HTERT RPE-1 (cell line): ENCODE results near the gene SLC25A19.
"Not testable (repeated sequence)": the region's sequence is repeated elsewhere in the genome, so short reads cannot be mapped to it uniquely, and the experiment has no call there.

Experiments
- in situ Hi-C: fragments of 300-500 bp; cut with MboI; formaldehyde crosslinking; loops from 4 replicates; pipeline ENCODE4 v1.14.3; 2020; ENCODE audit warnings: low sequenced_read_pairs

Gene SLC25A19

DNA sequence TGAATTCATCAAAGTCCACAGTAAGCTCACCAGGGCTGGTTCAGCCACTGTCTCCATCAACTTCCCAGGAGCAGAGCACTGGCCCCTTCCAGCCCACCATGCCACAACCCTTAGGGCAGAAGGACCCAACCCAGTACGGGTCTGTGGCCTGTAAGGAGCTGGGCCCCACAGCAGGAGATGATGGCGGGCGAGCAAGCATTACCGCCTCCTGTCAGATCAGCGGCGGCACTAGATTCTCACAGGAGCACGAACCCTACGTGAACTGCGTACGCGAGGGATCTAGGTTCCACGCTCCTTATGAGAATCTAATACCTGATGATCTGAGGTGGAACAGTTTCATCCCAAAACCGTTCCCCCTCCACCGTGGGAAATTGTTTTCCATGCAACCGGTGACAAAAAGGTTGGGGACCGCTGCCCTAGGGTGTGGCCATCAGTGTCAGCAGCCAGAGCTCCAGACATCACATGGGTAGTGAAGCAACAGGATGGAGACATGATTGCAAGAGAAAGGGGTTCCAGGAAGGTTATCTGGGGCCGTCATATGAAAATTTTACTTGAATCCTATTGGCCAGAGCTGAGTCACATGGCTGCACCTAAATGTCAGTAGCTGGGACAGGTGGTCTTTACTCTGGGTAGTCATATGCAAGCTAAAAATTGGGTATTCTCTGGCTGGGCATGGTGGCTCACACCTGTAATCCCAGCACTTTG is 12.4 kb upstream of the SLC25A19 start:
- in situ Hi-C loops = no loop called here

DNA sequence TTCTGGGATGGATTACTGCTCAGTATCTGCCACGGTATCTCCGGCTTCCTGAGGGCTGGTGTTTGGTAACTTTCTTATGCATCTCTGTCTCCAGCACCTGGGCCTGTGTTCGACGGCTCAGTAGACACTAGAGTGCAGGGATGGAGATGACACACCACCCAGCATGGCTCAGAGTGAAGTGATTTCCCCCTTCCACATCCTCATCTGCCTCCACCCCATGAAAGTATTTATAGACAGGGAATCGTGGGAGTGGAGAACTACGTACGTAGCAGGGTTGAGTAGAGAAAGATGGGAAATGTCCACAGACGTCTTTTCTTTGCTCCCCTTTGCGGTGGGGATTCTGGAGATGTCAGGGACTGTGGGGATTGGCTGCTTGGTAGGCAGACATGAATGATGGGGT is 11.8 kb upstream of the SLC25A19 start:
- in situ Hi-C loops = no loop called here

DNA sequence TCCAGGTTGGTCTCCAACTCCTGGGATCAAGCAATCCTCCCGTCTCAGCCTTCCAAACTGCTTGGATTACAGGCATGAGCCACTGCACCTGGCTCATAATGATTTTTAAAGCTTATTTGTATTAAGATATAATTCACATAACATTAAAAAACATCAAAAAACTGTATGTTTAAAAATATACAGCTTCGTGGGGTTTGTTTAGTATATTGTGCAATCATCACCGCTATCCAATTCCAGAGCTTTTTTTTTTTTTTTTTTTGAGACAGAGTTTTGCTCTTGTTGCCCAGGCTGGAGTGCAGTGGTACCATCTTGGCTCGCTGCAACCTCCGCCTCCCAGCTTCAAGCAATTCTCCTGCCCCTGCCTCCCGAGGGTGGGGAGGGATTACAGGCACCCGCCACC is 11.0 kb upstream of the SLC25A19 start:
- in situ Hi-C loops = no loop called here

DNA sequence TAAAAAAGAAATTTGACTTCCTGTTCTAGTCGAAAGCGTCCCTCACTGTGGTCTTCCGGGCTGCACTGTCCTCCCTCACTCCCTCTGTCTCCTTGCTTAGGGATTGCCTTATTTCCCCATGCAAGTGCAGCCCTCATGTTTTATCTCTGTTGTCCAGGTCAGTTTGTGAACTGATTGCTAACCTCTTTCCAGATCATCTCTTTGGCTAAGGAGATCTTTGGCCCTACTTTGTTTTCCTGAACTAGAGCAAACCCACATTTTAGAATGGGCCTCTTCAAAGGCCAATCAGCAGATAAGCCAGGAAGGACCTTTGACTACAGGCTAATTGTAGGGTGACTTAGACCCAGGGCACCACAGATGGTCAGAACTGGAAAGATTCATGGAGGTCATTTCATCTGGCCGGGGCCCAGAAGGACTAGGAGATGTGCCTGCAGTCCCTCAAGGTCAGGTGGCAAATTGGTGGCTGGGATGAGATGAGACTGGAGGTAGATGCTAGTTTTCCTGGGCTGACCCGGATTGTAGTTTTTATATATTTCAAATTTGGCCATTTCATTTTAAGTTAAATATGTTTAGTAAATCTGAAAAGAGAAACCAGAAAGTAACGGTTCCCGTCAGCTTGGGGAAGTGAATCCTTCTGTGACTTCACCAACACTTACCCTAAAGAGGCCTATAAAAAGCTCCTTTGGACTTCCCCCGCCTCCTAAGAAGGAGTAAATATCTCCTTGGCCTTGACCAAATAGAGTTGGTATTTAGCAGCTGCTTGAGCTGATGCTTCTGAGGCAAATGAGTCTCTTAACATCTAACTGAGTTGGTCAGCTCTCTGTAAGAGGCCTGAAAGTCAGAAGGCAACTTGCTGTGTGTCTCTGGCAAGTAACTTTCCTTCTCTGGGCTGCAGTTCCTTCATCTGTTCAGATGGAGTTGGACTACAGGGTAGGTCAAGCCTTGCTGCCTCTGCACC is 6.2 kb upstream of the SLC25A19 start:
- in situ Hi-C loops = no loop called here

DNA sequence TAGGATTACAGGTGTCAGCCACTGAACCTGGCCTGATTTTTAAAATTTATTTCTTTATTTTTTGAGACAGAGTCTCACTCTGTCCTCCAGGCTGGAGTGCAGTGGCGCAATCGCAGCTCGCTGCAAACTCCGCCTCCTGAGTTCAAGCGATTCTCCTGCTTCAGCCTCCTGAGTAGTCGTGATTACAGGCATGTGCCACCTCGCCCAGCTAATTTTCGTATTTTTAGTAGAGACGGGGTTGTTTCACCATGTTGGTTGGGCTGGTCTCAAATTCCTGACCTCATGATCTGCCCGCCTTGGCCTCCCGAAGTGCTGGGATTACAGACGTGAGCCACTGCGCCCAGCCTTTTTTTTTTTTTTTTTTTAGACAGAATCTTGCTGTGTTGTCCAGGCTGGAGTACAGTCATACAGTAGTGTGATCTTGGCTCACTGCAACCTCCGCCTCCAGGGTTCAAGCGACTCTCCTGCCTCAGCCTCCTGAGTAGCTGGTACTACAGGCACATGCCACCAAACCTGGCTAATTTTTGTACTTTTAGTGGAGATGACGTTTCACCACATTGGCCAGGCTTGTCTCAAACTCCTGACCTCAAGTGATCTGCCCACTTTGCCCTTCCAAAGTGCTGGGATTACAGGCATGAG is 3.7 kb upstream of the SLC25A19 start:
- in situ Hi-C loops = not testable (repeated sequence)

DNA sequence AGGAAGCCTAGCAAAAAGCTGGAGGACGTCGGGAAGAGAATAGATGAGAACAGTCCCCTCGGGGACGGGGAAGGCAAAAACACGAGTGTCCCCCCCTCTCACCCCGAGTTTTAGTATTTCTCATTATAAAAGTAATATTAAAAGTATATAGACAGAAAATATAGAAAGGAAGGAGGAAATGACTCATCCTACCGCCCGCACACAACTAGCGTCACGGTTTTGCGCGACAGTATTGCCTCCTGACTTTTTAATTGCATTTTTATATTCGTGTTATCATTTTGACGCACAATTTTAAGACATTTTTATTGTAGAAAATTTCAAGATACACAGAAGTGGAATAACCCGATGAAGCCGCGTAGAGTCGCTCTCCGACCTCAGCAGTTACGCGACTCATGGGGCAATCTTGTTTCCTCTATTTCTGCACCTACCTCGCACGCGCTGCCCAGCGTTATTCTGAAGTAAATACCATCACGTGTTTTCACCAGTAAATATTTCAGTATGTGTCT is 652 bp upstream of the SLC25A19 start:
- in situ Hi-C loops = no loop called here

DNA sequence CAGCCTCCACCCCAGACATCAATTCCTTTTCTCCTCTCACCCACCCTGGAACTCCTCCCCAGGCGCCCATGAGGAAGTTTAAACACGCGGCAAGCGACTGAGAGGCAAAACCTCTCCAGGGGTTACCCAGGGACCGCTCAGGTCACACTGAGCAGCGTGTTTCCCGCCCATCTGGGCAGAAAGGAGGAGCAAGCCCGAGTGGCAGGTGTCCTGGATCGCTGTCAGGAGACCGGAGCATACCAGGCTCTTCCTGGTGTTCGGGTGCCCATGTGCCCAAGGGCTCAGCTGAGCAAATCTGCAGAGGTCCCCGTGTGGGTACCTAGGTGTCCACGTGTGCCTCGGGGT is 491 bp downstream of the SLC25A19 start:
- in situ Hi-C loops = no loop called here

DNA sequence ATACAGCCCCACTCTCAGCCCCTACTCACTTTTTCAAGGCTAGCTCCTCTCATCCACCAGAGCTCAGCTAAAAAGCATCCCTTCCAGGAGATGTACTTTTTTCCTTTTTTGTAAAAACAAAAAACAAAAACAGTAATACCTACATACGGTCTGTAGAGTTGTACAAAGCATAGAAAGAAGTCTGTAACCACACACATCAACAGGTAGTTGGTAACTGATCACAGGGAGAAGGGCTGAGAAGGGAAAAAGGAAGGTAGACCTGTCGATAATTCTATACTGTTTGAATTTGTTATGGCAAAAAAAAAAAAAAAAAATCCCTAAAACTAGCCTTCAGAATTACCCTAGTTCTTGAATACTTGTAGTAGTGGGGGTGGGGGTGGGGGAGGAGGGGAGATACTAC is 874 bp downstream of the SLC25A19 start:
- in situ Hi-C loops = no loop called here

DNA sequence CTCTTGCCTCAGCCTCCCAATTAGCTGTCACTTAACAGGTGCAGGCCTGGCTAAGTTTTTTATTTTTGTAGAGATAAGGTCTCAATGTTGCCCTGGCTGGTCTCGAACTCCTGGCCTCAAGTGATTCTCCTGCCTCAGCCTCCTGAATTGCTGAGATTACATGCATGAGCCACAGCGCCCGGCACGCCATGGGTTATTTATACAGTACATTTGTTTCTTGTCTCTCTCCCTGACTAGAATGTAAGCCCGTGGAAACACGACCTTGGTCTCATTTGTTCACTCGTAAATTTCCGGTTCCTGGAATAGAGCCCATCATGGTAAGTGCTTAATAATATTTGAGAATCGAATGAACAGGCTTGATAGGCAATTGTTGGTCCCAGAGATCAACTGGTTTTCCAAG is 2.0 kb downstream of the SLC25A19 start:
- in situ Hi-C loops = no loop called here

DNA sequence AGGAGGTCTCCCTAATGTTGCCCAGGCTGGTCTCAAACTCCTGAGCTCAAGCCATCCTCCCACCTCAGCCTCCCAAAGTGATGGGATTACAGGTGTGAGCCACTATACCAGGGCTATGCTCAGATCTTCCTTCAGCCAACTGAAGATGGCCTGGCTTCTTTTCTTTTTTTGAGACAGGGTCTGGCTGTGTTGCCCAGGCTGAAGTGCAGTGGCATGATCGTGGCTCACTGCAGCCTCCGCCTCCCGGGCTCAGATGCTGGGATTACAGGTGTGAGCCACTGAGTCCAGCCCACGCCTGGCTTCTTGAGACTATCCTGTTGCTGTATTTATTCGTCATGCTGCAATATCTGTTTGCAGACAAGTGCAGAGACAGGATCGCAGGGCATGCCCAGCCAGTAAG is 4.1 kb downstream of the SLC25A19 start:
- in situ Hi-C loops = no loop called here

DNA sequence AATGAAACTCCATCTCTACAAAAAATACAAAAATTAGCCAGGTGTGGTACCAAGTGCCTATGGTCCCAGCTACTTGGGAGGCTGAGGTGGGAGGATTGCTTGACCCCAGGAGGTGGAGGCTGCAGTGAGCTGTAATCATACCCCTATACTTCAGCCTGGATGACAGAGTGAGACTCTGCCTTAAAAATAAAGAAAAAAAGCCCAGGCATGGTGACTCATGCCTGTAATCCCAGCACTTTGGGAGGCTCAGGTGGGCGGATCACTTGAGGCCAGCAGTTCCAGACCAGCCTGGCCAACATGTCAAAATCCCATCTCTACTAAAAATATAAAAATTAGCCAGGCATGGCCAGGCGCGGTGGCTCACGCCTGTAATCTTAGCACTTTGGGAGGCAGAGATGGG is 9.0 kb downstream of the SLC25A19 start:
- in situ Hi-C loops = not testable (repeated sequence)

DNA sequence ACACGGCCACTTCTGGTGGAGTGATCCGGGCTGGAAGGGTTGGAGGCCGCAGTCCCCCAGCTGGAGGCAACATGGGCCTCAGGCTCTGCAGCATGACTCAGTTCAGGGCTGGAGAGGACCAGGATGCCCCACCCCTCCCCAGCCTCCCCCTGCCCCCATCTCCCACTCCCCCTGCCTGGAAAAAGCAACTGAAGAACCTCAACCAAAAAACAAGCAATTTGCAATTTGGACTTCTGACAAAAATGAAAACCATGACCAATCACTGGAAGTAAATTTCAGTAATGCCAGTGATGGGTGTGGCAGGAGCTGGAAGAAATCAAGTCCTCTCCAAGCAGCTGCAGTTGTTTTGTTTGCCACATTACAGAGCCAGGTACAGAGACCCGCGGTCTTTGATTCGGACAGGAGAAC is 11.6 kb downstream of the SLC25A19 start:
- in situ Hi-C loops = no loop called here

DNA sequence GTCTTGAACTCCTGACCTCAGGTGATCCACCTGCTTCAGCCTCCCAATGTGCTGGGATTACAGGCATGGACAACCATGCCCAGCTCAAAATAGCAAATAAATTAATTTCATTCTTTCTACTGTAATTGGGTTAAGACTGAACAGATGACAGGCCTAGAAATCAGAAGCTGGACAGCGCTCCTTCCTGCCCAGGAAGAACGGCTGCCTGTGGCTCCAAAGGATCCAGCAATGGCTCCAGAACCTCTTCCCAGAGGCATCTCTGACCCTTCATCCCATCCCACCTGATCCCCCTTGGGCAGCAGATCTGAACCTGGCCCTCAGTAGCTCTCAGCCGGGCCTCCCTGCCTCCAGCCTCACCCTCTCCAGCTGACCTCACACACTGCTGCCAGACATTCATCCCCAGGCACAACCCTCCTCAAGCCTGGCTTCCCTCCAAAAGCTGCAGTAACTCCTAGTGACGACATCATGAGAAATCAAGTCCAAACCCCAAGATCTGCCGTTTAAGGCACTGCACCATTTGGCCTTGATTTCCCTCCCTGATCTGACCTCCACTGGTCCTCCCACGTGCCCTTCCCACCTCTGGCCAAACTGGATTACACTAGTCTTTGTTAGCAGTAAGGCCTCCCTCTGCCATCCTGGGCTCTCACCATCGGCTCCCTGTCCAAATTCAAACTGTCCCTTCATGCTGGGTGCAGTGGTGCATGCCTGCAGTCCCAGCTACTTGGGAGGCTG is 15.1 kb downstream of the SLC25A19 start:
- in situ Hi-C loops = no loop called here

DNA sequence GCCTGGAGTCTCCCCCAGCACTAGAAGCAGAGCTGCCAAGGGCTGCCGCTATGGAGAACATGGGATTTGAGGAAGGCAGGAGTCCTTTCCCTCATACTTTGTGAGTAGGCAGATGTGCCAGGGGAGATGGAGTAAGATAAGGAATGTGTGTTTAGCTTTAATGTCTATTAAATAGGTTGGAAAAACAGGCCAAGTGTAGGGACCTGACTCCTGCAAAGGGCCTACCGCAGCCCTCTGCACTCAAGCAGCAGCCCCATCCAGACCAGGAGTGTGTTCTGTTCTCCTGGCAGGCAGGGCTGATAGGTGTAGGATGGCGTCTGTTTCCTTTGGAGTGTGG is 16.4 kb downstream of the SLC25A19 start:
- in situ Hi-C loops = no loop called here

DNA sequence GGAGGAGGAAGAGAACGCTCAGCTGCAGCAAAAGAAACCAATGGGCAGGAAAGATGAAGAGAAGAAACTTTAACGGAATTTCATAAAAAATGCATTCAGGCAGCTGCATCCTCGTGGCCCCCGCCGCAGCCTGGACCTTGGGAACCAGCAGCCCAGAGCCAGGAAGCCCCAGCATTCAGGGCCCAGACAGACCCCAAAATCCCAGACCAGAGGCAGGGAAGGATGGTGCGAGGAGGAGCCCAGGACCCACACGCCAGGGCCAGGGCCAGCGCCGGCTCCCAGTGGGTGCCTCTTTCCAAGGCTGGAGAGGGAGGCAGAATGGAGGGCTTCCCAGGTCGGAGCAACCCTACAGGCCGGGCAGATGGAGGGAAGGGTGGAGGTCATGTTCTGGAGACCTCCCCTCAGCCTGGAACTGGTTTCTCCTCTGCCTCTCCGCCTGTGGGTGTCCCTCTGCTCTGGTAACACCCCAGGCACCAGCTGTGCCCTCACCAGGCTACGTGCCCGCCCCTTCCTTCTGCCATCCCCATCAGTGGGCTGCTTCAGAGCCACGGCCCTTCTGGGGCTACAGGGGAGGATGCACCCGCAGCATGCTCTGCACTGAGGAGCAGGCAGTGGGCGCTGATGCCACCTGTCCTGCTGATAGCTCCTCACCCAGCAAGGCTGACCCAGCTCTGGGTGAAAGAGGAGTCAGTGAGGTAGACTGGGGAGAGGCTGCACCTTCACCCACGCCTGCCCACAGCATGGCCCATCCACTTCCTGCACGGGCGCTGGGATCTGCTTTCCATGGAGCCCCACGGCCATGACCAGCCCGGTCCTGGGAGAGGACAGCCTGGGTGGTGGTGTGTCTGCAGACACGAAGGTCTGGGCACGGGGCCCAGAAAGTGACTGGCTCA is 17.0 kb downstream of the SLC25A19 start:
- in situ Hi-C loops = no loop called here

DNA sequence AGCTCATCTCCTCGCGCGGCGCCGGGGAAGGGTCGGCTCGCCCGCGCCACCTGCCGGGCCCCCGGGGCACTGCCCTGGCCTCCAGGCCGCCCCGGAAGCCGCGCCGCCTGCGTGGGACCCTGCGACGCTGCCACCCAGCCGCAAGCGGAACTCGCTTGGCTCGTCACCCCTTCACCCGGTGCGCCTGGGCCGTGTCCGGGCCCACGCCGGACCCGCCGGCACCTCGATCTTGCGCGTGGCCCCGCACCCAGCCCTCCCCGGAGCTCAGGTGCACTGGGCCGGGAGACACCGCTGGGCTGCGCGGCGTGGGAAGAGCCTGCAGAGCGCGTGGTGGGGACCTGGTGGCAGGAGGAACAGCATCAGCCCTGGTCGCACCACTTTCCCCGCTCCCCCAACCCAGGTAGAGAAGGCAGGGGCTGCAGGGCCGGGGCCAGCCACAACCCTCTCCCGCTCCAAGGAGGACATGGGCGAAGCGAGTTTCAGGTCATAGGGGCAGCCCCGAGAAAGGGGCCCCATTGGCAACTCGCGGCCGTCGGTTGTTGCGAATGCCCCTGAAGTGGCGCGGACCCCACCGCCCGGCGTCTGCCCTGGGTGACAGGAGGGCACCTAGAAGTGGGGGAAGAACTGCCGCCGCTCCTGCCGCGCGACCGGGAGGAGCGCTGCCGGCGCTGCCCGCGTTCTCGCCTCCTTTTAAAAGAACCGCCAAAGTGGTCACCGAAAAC is 17.8 kb downstream of the SLC25A19 start:
- in situ Hi-C loops = no loop called here

DNA sequence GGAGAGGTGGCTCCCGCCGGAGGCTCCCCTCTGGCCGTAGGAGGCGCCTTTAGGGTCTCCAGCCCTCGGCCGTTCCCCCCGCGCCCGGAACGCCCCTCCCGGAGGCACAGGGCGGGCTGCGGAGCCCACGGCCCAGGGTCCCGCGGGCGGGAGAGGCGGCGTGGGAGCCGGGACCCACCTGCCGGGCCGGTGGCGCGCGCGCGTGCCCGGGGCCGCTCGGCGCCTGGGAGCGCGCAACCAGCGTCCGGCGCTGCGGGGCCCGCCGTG is 18.3 kb downstream of the SLC25A19 start, which contains the start of gene MIF4GD:
MIF4GD (minus strand) TSS at position 266 of the 267 bp plus-strand sequence. CDS start 1,036 bp downstream, outside the sequence.
- in situ Hi-C loops = no loop called here

DNA sequence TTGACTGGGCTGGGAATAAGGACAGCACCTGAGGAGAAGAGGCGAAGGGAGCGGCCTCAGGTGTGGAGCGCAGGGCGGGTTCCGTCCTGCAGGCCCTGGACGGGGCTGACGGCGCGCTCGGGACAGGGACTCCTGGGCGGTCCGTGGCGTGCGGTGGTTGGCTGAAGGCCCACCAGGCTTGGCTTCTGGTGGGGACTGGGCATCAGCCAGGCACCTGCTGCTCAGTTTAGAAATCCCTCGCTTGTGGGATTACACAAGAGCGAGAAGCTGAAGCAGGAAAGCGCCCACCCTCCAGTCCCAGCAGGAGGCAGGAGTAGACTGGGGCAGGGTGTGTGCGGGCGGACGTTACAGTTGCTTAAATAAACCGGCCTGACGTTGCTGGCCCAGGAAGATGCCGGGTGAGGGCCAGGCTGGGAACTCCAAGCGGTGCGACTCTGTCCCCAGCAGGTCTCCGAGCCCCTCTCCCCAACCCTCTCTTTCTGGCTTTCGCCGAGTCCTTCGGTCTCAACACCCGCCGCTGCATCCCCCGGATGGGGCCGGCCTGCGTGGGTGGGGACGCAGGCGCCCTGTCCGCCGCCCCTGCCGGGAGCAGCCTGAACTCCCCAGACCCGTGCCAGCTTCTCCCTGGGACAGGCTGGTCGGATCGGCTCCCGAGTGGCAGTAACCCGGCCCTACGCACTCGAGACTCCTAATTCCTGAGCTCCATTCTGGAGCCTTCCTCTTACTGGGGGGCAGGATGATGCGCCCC is 18.8 kb downstream of the SLC25A19 start:
- in situ Hi-C loops = no loop called here

DNA sequence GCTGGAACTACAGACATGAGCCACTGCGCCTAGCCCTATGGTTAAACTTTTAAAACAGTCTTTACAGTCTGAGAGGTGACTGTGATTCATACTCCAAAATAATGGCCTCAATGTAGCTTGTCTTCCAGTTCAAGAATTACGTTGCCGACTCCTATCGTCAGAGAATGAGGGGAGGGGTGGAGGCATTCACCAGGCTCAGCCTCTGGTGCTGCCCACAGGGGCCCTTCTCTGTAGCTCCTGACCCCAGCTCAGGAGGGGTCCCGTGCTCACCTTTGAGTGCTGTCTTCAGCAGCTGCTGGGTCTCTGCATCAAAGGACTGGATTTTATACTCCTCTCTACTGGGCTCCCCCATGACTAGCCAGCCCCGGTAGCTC is 19.4 kb downstream of the SLC25A19 start:
- in situ Hi-C loops = no loop called here
